SK-N-SH (cell line): ENCODE data around the gene BIN2.

Source experiments
- FOXM1 ChIP-seq: IDR thresholded peaks from 2 replicates; pipeline ENCODE4 v1.4.0; 2012; ENCODE audit warnings: low read depth, mild to moderate bottlenecking
- PBX3 ChIP-seq: IDR thresholded peaks from 2 replicates; pipeline ENCODE4; 2012

- TF ChIP-seq FOXM1 = no peak
- TF ChIP-seq PBX3 = no peak
These were observed 2.9 kb upstream of the BIN2 start for GRCh38 chr12:51326698-51327439.
